Neuron (in vitro differentiated cells): Measurements from ENCODE around the gene CHCHD5.
"Not testable (repeated sequence)": the region's sequence is repeated elsewhere in the genome, so short reads cannot be mapped to it uniquely, and the experiment has no call there.

ENCODE experiments used
- H2AFZ ChIP-seq: one replicate; pipeline ENCODE4 v1.6.1; 2013; ENCODE audit warnings: low read depth, mild to moderate bottlenecking, inconsistent platforms, low read length, moderate library complexity
- H3K27me3 ChIP-seq: one replicate; pipeline ENCODE4 v1.6.1; 2013; ENCODE audit warnings: low read length; ENCODE audit not compliant: insufficient read depth
- H3K36me3 ChIP-seq: one replicate; pipeline ENCODE4 v1.6.1; 2013; ENCODE audit warnings: low read length; ENCODE audit not compliant: insufficient read depth
- H3K4me1 ChIP-seq: one replicate; pipeline ENCODE4 v1.6.1; 2013; ENCODE audit warnings: low read length; ENCODE audit not compliant: insufficient read depth
- H3K4me3 ChIP-seq: 2 replicates; pipeline ENCODE4 v1.5.1; 2013; ENCODE audit warnings: mild to moderate bottlenecking, low read length, moderate library complexity
- H3K9me3 ChIP-seq: one replicate; pipeline ENCODE4 v1.6.1; 2013; ENCODE audit warnings: low read length

Gene CHCHD5

GRCh38 chr2:112584134-112584890 is at the start of gene CHCHD5:
CHCHD5 (plus strand) TSS chr2:112584609; CDS start chr2:112584648, 39 bp downstream.
- Histone ChIP-seq H3K4me3 (peak within 1 kb of the TSS; percentile 83), H3K36me3 (peaks cover 22% of the 10 kb centered on the region), H3K4me1 (peaks cover 17% of the 10 kb centered on the region), H3K27me3 (no peaks in the 10 kb centered on the region), H3K9me3 (no peaks in the 10 kb centered on the region), H2AFZ (peak within 1 kb of the TSS; percentile 69)

- Histone ChIP-seq H3K27me3 (no peaks in the 10 kb centered on the region), H3K9me3 (no peaks in the 10 kb centered on the region), H3K36me3 (peaks cover 32% of the 10 kb centered on the region), H2AFZ (no peak overlapping the region), H3K4me3 (no peak overlapping the region), H3K4me1 (no peaks in the 10 kb centered on the region)
These were observed 49.6 kb upstream of the CHCHD5 start for GRCh38 chr2:112534826-112535225.

- H3K27me3 ChIP-seq, H3K4me1 ChIP-seq, H3K9me3 ChIP-seq, H3K4me3 ChIP-seq, H2AFZ ChIP-seq: not testable (repeated sequence)
- H3K36me3 ChIP-seq = peaks cover 16% of the 10 kb centered on the region
These were observed 47.7 kb upstream of the CHCHD5 start for GRCh38 chr2:112536665-112537064.

- H3K4me1 ChIP-seq = peaks cover 8% of the 10 kb centered on the region
- no peaks in the 10 kb centered on the region for H3K27me3 ChIP-seq
- H2AFZ ChIP-seq = no peak overlapping the region
- no peak overlapping the region for H3K4me3 ChIP-seq
- H3K36me3 ChIP-seq = no peaks in the 10 kb centered on the region
- no peaks in the 10 kb centered on the region for H3K9me3 ChIP-seq
These were observed 45.1 kb upstream of the CHCHD5 start for GRCh38 chr2:112539306-112539705.

- H3K4me3 ChIP-seq = peak overlapping the region; percentile 60
These were observed 43.5 kb upstream of the CHCHD5 start for GRCh38 chr2:112540906-112541305.

GRCh38 chr2:112541315-112542122 is 42.9 kb upstream of the CHCHD5 start:
- H3K4me3 ChIP-seq = peak overlapping the region; percentile 60
- no peaks in the 10 kb centered on the region for H3K27me3 ChIP-seq
- H3K36me3 ChIP-seq = no peaks in the 10 kb centered on the region
- H2AFZ ChIP-seq = peak overlapping the region; percentile 78
- no peaks in the 10 kb centered on the region for H3K9me3 ChIP-seq
- peaks cover 8% of the 10 kb centered on the region for H3K4me1 ChIP-seq

More at GRCh38 chr2:112540906-112541305, 43.5 kb upstream of the CHCHD5 start:
- Histone ChIP-seq H2AFZ (peak overlapping the region; percentile 78), H3K27me3 (no peaks in the 10 kb centered on the region), H3K9me3 (no peaks in the 10 kb centered on the region), H3K4me1 (peaks cover 8% of the 10 kb centered on the region), H3K36me3 (no peaks in the 10 kb centered on the region)

GRCh38 chr2:112542123-112542983 is 42.1 kb upstream of the CHCHD5 start, which contains the start of gene POLR1B:
POLR1B (plus strand) TSS chr2:112542465; CDS start chr2:112542495, 30 bp downstream.
- peak within 1 kb of the TSS; percentile 60 for H3K4me3 ChIP-seq
- H3K36me3 ChIP-seq = peaks cover 6% of the 10 kb centered on the region
- no peaks in the 10 kb centered on the region for H3K27me3 ChIP-seq
- peaks cover 8% of the 10 kb centered on the region for H3K4me1 ChIP-seq
- no peaks in the 10 kb centered on the region for H3K9me3 ChIP-seq
- H2AFZ ChIP-seq = peak within 1 kb of the TSS; percentile 78

GRCh38 chr2:112542984-112543661 is 41.3 kb upstream of the CHCHD5 start:
- H2AFZ ChIP-seq = peak overlapping the region; percentile 78
- peaks cover 8% of the 10 kb centered on the region for H3K4me1 ChIP-seq
- H3K36me3 ChIP-seq = peaks cover 14% of the 10 kb centered on the region
- peak overlapping the region; percentile 60 for H3K4me3 ChIP-seq
- no peaks in the 10 kb centered on the region for H3K27me3 ChIP-seq
- no peaks in the 10 kb centered on the region for H3K9me3 ChIP-seq

GRCh38 chr2:112547333-112547732 is 37.1 kb upstream of the CHCHD5 start:
- Histone ChIP-seq H3K36me3 (peaks cover 53% of the 10 kb centered on the region), H2AFZ (no peak overlapping the region)

GRCh38 chr2:112548980-112549379 is 35.4 kb upstream of the CHCHD5 start:
- peaks cover 65% of the 10 kb centered on the region for H3K36me3 ChIP-seq
- no peak overlapping the region for H2AFZ ChIP-seq
- no peak overlapping the region for H3K4me3 ChIP-seq
- no peaks in the 10 kb centered on the region for H3K27me3 ChIP-seq
- no peaks in the 10 kb centered on the region for H3K4me1 ChIP-seq
- no peaks in the 10 kb centered on the region for H3K9me3 ChIP-seq

More at GRCh38 chr2:112547333-112547732, 37.1 kb upstream of the CHCHD5 start:
- H3K27me3 ChIP-seq = no peaks in the 10 kb centered on the region
- H3K9me3 ChIP-seq = no peaks in the 10 kb centered on the region
- H3K4me1 ChIP-seq = peaks cover 8% of the 10 kb centered on the region
- no peak overlapping the region for H3K4me3 ChIP-seq

- H3K4me3 ChIP-seq = no peak overlapping the region
- H3K27me3 ChIP-seq = no peaks in the 10 kb centered on the region
- H3K4me1 ChIP-seq = no peaks in the 10 kb centered on the region
- peaks cover 72% of the 10 kb centered on the region for H3K36me3 ChIP-seq
- peaks cover 4% of the 10 kb centered on the region for H3K9me3 ChIP-seq
- H2AFZ ChIP-seq = no peak overlapping the region
These were observed 18.3 kb upstream of the CHCHD5 start for GRCh38 chr2:112566104-112566503.

GRCh38 chr2:112566508-112566907 is 17.9 kb upstream of the CHCHD5 start:
- H3K4me1 ChIP-seq, H3K9me3 ChIP-seq, H3K4me3 ChIP-seq, H3K27me3 ChIP-seq, H2AFZ ChIP-seq: not testable (repeated sequence)
- peaks cover 73% of the 10 kb centered on the region for H3K36me3 ChIP-seq
